Neural cell (in vitro differentiated cells): ENCODE results near the gene RXRB. TPM values are rescaled to one million over a fixed set of nuclear protein-coding genes. Genes with fewer than 3 reads are reported as not detected.

Experiments used
- H2AFZ ChIP-seq: fragments of 200-600, 300-800 bp; sonication (generic), shearing (Covaris generic); 2 replicates; pipeline ENCODE4 v1.6.0; 2014; ENCODE audit warnings: low read depth, mild to moderate bottlenecking, antibody characterized with exemption, low read length, moderate library complexity
- H3F3A ChIP-seq: fragments of 200-600 bp; shearing (Covaris generic); 2 replicates; pipeline ENCODE4 v1.6.1; 2016; ENCODE audit warnings: mild to moderate bottlenecking, moderate library complexity, mixed read lengths, antibody characterized with exemption, low read length; ENCODE audit not compliant: insufficient read depth, poor library complexity, severe bottlenecking
- H3K27ac ChIP-seq: fragments of 200-600, 300-800 bp; sonication (generic), shearing (Covaris generic); 2 replicates; pipeline ENCODE4 v1.5.1; 2014; ENCODE audit warnings: mild to moderate bottlenecking, low read length, moderate library complexity
- H3K27me3 ChIP-seq: fragments of 300-800, 200-600 bp; sonication (generic), shearing (Covaris generic); 2 replicates; pipeline ENCODE4 v1.6.0; 2014; ENCODE audit warnings: mild to moderate bottlenecking, low read depth, low read length, moderate library complexity; ENCODE audit not compliant: insufficient read depth
- H3K36me3 ChIP-seq: fragments of 300-800, 200-600 bp; sonication (generic), shearing (Covaris generic); 2 replicates; pipeline ENCODE4 v1.5.1; 2014; ENCODE audit warnings: mild to moderate bottlenecking, antibody characterized with exemption, low read length, moderate library complexity; ENCODE audit not compliant: insufficient read depth
- H3K4me2 ChIP-seq: fragments of 300-800, 200-600 bp; sonication (generic), shearing (Covaris generic); 2 replicates; pipeline ENCODE4 v1.6.0; 2014; ENCODE audit warnings: mild to moderate bottlenecking, low read length
- H3K4me3 ChIP-seq: fragments of 300-800, 200-600 bp; sonication (generic), shearing (Covaris generic); 2 replicates; pipeline ENCODE4 v1.5.1; 2014; ENCODE audit warnings: mild to moderate bottlenecking, low read length, moderate library complexity
- H3K79me2 ChIP-seq: fragments of 200-600 bp; shearing (Covaris generic); replicated peaks from 2 replicates; pipeline ENCODE4 v1.6.0; 2014; ENCODE audit warnings: mild to moderate bottlenecking, low read length, moderate library complexity; ENCODE audit not compliant: insufficient read depth
- H3K9ac ChIP-seq: fragments of 300-800, 200-600 bp; sonication (generic), shearing (Covaris generic); 2 replicates; pipeline ENCODE4 v1.6.1; 2016; ENCODE audit warnings: mild to moderate bottlenecking, low read length, mixed read lengths
- H3K9me2 ChIP-seq: fragments of 200-600 bp; shearing (Covaris generic); 2 replicates; pipeline ENCODE4 v1.6.1; 2016; ENCODE audit warnings: mild to moderate bottlenecking, low read length, mixed read lengths; ENCODE audit not compliant: insufficient read depth
- H3K9me3 ChIP-seq: fragments of 200-600, 300-800 bp; sonication (generic), shearing (Covaris generic); 2 replicates; pipeline ENCODE4 v1.6.1; 2016; ENCODE audit warnings: mild to moderate bottlenecking, mixed run types, low read length, moderate library complexity, mixed read lengths
- H4K20me1 ChIP-seq: fragments of 200-600 bp; shearing (Covaris generic); 2 replicates; pipeline ENCODE4 v1.6.1; 2016; ENCODE audit warnings: mild to moderate bottlenecking, mixed run types; ENCODE audit not compliant: insufficient read depth
- EZH2 ChIP-seq: fragments of 200-600, 300-800 bp; shearing (Covaris generic), sonication (generic); IDR thresholded peaks from 2 replicates; pipeline ENCODE4 v1.6.1; 2014; ENCODE audit warnings: antibody characterized with exemption, low read length, borderline replicate concordance, mild to moderate bottlenecking; ENCODE audit not compliant: insufficient read depth, poor library complexity, severe bottlenecking
- POLR2AphosphoS5 ChIP-seq: IDR thresholded peaks from 2 replicates; pipeline ENCODE4 v1.6.1; 2012
- RAD21 ChIP-seq: fragments of 450-650 bp; conservative IDR thresholded peaks from 2 replicates; pipeline ENCODE4 v1.6.1; 2014; ENCODE audit warnings: antibody characterized with exemption, mild to moderate bottlenecking, moderate library complexity
- SMC3 ChIP-seq: fragments of 450-650 bp; conservative IDR thresholded peaks from 2 replicates; pipeline ENCODE4 v1.6.1; 2014; ENCODE audit warnings: antibody characterized with exemption, mild to moderate bottlenecking, moderate library complexity; ENCODE audit not compliant: poor library complexity
- polyA plus RNA-seq: library from polyadenylated mRNA; depleted of rRNA; stranded (reverse); fragments of >200 nt; gene quantifications from 2 replicates; pipeline ENCODE4 v1.2.3, GENCODE V29; 2014
- TF ChIP-seq, protein P1 (sequence below): IDR thresholded peaks from 2 replicates; pipeline ENCODE4 v1.6.1; 2012; ENCODE audit warnings: borderline replicate concordance
- TF ChIP-seq, protein P2 (sequence below): fragments of 450-650 bp; IDR thresholded peaks from 2 replicates; pipeline ENCODE4 v1.5.1; 2014; ENCODE audit warnings: antibody characterized with exemption, mild to moderate bottlenecking, moderate library complexity; ENCODE audit not compliant: poor library complexity, severe bottlenecking

RXRB gene
- polyA plus RNA-seq, 1 donor from 2014 or later = 60.7 TPM

DNA sequence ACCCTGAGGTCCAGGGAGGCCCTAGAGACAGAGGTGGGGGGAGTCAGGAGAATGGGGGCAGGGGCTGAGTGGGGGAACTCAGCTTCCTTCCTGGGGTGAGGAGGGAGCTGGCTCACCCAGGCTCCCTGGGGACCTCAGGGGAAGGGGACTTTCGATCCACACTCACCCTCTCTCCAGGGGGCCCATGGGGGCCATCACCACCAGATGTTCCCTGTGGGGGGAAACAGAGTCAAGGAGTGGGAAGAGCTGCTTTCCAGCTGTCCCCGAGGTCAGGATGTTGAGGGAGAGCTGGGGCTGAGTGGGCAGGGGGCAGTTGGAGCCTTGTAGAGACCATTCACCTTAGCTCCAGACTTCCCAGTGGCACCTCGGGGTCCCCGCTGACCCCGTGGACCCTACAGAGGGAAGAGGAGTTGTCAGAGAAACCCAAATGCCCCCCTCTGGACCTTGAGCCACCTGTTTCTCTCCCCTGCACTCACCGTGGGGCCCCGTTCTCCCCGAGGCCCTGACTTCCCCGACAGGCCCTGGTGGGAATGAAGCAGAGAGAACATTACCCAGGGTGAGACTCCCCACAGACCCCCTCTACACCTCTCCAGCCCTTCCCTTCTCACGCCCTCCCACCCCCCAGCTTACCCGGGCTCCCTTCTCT, 26.8 kb downstream of the RXRB start:
- Histone ChIP-seq H2AFZ (no peak overlapping the region), H3K27ac (no peak overlapping the region), H3K9me2 (no peaks in the 10 kb centered on the region), H3K27me3 (no peaks in the 10 kb centered on the region), H4K20me1 (no peaks in the 10 kb centered on the region), H3K9ac (no peak overlapping the region), H3K36me3 (no peaks in the 10 kb centered on the region), H3K9me3 (no peaks in the 10 kb centered on the region), H3K4me3 (no peak overlapping the region), H3F3A (no peaks in the 10 kb centered on the region), H3K4me2 (no peak overlapping the region), H3K79me2 (no peaks in the 10 kb centered on the region)
- TF ChIP-seq, protein P1, sequence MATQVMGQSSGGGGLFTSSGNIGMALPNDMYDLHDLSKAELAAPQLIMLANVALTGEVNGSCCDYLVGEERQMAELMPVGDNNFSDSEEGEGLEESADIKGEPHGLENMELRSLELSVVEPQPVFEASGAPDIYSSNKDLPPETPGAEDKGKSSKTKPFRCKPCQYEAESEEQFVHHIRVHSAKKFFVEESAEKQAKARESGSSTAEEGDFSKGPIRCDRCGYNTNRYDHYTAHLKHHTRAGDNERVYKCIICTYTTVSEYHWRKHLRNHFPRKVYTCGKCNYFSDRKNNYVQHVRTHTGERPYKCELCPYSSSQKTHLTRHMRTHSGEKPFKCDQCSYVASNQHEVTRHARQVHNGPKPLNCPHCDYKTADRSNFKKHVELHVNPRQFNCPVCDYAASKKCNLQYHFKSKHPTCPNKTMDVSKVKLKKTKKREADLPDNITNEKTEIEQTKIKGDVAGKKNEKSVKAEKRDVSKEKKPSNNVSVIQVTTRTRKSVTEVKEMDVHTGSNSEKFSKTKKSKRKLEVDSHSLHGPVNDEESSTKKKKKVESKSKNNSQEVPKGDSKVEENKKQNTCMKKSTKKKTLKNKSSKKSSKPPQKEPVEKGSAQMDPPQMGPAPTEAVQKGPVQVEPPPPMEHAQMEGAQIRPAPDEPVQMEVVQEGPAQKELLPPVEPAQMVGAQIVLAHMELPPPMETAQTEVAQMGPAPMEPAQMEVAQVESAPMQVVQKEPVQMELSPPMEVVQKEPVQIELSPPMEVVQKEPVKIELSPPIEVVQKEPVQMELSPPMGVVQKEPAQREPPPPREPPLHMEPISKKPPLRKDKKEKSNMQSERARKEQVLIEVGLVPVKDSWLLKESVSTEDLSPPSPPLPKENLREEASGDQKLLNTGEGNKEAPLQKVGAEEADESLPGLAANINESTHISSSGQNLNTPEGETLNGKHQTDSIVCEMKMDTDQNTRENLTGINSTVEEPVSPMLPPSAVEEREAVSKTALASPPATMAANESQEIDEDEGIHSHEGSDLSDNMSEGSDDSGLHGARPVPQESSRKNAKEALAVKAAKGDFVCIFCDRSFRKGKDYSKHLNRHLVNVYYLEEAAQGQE = no peak
- TF ChIP-seq POLR2AphosphoS5 (no peak), EZH2 (no peak)

DNA sequence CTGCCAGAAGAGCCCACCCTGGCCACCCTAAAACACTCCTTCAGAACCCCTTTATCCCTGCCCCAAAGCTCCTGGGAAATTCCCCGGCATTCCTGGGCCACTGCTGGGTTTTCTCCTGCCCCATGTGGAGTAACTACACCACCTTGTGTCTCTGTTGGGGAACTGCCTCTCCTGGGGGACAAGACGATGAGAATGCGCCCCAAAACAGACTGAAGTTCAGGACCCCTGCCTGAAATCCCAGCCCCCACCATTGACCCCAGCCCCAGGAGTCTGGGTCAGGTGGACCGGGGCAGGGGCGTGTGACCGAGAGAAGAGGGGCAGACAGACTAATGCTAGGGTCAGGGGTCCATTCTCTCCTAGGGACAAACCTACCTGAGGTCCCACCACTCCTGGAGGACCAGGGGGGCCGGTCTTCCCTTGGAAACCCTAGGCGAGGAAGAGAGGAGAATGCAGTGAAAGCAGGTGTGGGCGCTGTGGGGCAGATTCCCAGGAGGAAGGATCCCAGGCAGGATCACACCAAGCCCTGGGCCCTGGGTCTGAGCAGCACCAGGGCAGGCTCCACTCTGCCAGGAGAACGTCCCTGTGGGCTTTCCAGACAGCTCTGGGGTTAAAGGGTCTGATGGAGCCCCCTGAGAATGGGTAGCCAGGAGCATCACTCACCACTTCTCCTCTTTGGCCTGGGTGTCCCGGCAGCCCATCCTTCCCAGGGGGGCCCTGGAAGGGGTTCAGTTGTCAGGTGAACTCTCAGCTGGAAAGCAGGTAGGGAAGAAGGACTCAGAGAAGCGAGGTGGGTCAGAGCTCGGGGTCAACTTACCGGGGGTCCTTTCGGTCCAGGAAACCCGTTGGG, 27.6 kb downstream of the RXRB start:
- H3K27me3 ChIP-seq = no peaks in the 10 kb centered on the region
- no peak overlapping the region for H3K4me2 ChIP-seq
- H3K9me3 ChIP-seq = no peaks in the 10 kb centered on the region
- no peaks in the 10 kb centered on the region for H3K79me2 ChIP-seq
- H3K4me3 ChIP-seq = no peak overlapping the region
- H3K9ac ChIP-seq = no peak overlapping the region
- no peaks in the 10 kb centered on the region for H3K9me2 ChIP-seq
- TF ChIP-seq, protein P2, sequence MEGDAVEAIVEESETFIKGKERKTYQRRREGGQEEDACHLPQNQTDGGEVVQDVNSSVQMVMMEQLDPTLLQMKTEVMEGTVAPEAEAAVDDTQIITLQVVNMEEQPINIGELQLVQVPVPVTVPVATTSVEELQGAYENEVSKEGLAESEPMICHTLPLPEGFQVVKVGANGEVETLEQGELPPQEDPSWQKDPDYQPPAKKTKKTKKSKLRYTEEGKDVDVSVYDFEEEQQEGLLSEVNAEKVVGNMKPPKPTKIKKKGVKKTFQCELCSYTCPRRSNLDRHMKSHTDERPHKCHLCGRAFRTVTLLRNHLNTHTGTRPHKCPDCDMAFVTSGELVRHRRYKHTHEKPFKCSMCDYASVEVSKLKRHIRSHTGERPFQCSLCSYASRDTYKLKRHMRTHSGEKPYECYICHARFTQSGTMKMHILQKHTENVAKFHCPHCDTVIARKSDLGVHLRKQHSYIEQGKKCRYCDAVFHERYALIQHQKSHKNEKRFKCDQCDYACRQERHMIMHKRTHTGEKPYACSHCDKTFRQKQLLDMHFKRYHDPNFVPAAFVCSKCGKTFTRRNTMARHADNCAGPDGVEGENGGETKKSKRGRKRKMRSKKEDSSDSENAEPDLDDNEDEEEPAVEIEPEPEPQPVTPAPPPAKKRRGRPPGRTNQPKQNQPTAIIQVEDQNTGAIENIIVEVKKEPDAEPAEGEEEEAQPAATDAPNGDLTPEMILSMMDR = peak; percentile 44
- TF ChIP-seq SMC3 (peak; percentile 44), POLR2AphosphoS5 (no peak), RAD21 (peak; percentile 46)
- no peaks in the 10 kb centered on the region for H3F3A ChIP-seq
- no peaks in the 10 kb centered on the region for H4K20me1 ChIP-seq
- no peak overlapping the region for H3K27ac ChIP-seq
- no peak overlapping the region for H2AFZ ChIP-seq
- H3K36me3 ChIP-seq = no peaks in the 10 kb centered on the region
